ENCODE measurements around the gene ZFP37. TPM values are rescaled to one million over a fixed set of nuclear protein-coding genes. Genes with fewer than 3 reads are reported as not detected.

ZFP37 gene
- total RNA-seq, 1 experiment from 2014 or later = not detected

GRCh38 chr9:113018247-113018646 lies 38.3 kb downstream of the ZFP37 start:
- ChIA-PET POLR2A (no interaction called here), CTCF (no interaction called here)
- H3K9me3 Mint-ChIP-seq (ENCODE audit: unreplicated experiment) = peaks cover 33% of the 10 kb centered on the region
- H3K27ac Mint-ChIP-seq (ENCODE audit: unreplicated experiment) = no peak overlapping the region
- H3K4me3 ChIP-seq (ENCODE audit: low read depth, low read length) = no peak overlapping the region
- TF ChIP-seq CTCF (IDR thresholded peaks at IDR 0.05; ENCODE audit: insufficient read depth in 1 of 2, low read depth in 1 of 2, low read length in 1 of 2, severe bottlenecking in 1 of 2, unreplicated experiment in 1 of 2) = no peak
- H3K36me3 ChIP-seq (ENCODE audit: control insufficient read depth, insufficient read depth, low read length) = no peaks in the 10 kb centered on the region
- no peaks in the 10 kb centered on the region for H3K4me1 Mint-ChIP-seq (ENCODE audit: low read depth, unreplicated experiment)
- H3K4me1 ChIP-seq = no peaks in the 10 kb centered on the region
- no peaks in the 10 kb centered on the region for H3K36me3 Mint-ChIP-seq (ENCODE audit: insufficient read depth, unreplicated experiment)
- no peaks in the 10 kb centered on the region for H3K27me3 ChIP-seq (replicated peaks; ENCODE audit: control insufficient read depth, insufficient read depth, low read length)
- H3K4me3 Mint-ChIP-seq (ENCODE audit: unreplicated experiment) = no peak overlapping the region
- intact Hi-C loops (cut with micrococcal nuclease; ENCODE audit: unreplicated experiment) = no loop called here
- H3K27me3 Mint-ChIP-seq (ENCODE audit: insufficient read depth, unreplicated experiment) = peaks cover 2% of the 10 kb centered on the region
- no TSS peak for BruUV-seq (replicated peaks)
- no peak for DNase-seq
- H3K9me3 ChIP-seq = peaks cover 7% of the 10 kb centered on the region; the same call in 1 of the 2 replicates

- Mint-ChIP-seq H3K4me3 (ENCODE audit: unreplicated experiment) (no peak overlapping the region), H3K4me1 (ENCODE audit: low read depth, unreplicated experiment) (no peaks in the 10 kb centered on the region), H3K27ac (ENCODE audit: unreplicated experiment) (no peak overlapping the region), H3K9me3 (ENCODE audit: unreplicated experiment) (peaks cover 9% of the 10 kb centered on the region), H3K27me3 (ENCODE audit: insufficient read depth, unreplicated experiment) (peaks cover 3% of the 10 kb centered on the region), H3K36me3 (ENCODE audit: insufficient read depth, unreplicated experiment) (no peaks in the 10 kb centered on the region)
- no peaks in the 10 kb centered on the region for H3K36me3 ChIP-seq (ENCODE audit: control insufficient read depth, insufficient read depth, low read length)
- no peaks in the 10 kb centered on the region for H3K27me3 ChIP-seq (replicated peaks; ENCODE audit: control insufficient read depth, insufficient read depth, low read length)
- peaks cover 3% of the 10 kb centered on the region; the same call in 1 of the 2 replicates for H3K9me3 ChIP-seq
- H3K4me3 ChIP-seq (ENCODE audit: low read depth, low read length) = no peak overlapping the region
- no TSS peak for BruUV-seq (replicated peaks)
- POLR2A ChIA-PET = no interaction called here
- H3K4me1 ChIP-seq = no peaks in the 10 kb centered on the region
- no peak for DNase-seq
- no peak for TF ChIP-seq CTCF (IDR thresholded peaks at IDR 0.05; ENCODE audit: insufficient read depth in 1 of 2, low read depth in 1 of 2, low read length in 1 of 2, severe bottlenecking in 1 of 2, unreplicated experiment in 1 of 2)
- intact Hi-C loops (cut with micrococcal nuclease; ENCODE audit: unreplicated experiment) = no loop called here
- CTCF ChIA-PET = no interaction called here
Observed at GRCh38 chr9:113012492-113012891, 44.0 kb downstream of the ZFP37 start.

- intact Hi-C loops (cut with micrococcal nuclease; ENCODE audit: unreplicated experiment) = no loop called here
- Histone ChIP-seq H3K4me1 (no peaks in the 10 kb centered on the region), H3K36me3 (ENCODE audit: control insufficient read depth, insufficient read depth, low read length) (no peaks in the 10 kb centered on the region), H3K9me3 (peaks cover 3% of the 10 kb centered on the region; the same call in 1 of the 2 replicates), H3K27me3 (replicated peaks; ENCODE audit: control insufficient read depth, insufficient read depth, low read length) (no peaks in the 10 kb centered on the region), H3K4me3 (ENCODE audit: low read depth, low read length) (no peak within 1 kb of the TSS)
- Mint-ChIP-seq H3K4me3 (ENCODE audit: unreplicated experiment) (no peak within 1 kb of the TSS), H3K36me3 (ENCODE audit: insufficient read depth, unreplicated experiment) (no peaks in the 10 kb centered on the region), H3K27ac (ENCODE audit: unreplicated experiment) (no peak within 1 kb of the TSS), H3K4me1 (ENCODE audit: low read depth, unreplicated experiment) (no peaks in the 10 kb centered on the region), H3K27me3 (ENCODE audit: insufficient read depth, unreplicated experiment) (peaks cover 3% of the 10 kb centered on the region), H3K9me3 (ENCODE audit: unreplicated experiment) (peaks cover 9% of the 10 kb centered on the region)
- ChIA-PET CTCF (no interaction called here), POLR2A (no interaction called here)
- TF ChIP-seq CTCF (IDR thresholded peaks at IDR 0.05; ENCODE audit: insufficient read depth in 1 of 2, low read depth in 1 of 2, low read length in 1 of 2, severe bottlenecking in 1 of 2, unreplicated experiment in 1 of 2) = no peak
- DNase-seq = no peak
- no TSS peak for BruUV-seq (replicated peaks)
Observed at GRCh38 chr9:113011911-113012381, 44.6 kb downstream of the ZFP37 start, which contains the start of gene ZNF883. TSS of gene ZNF883 (minus strand) at chr9:113012192.

Measured in Caco-2 (cell line).